HPDE6-E6E7 (cell line): ENCODE data around the gene SARDH.

Experiments
- DNase-seq: peaks from one replicate; pipeline ENCODE4 v3.0.0; 2011; ENCODE audit warnings: missing footprints; ENCODE audit errors: extremely low spot score

SARDH gene

DNA sequence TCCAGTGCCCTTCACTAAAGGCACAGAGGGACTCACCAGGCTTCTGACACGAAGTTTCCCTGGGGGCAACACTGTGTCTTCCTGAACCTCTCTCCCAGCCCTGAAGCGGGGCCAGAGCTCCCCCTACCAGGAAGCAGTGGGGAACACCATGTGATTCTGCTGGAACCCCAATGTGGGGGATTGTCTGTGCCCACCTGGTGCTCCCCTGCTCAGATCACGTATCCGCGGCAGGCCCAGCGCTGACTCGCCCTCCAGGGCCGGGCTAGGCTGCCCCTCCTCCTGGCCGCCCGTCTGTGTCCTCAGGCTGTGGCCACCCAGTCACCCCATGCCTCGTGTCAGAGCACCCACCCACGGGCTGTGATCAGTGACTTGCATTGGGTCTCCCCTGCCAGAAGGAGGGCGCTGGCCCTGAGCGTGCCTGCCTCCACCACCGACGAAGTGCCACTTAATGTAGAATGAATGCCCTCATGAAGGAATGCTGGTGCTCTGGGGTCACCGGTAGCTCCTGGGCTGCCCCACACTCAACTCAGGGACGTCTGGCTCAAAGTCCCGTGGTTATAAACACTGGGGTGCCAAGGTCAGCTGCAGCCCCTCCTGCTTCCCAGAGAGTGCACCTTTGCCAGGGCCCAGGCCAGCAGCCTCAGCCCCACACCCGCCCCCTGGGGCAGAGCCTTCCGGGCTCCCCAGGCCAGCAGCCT lies 22.1 kb downstream of the SARDH start:
- DNase-seq: no peak

DNA sequence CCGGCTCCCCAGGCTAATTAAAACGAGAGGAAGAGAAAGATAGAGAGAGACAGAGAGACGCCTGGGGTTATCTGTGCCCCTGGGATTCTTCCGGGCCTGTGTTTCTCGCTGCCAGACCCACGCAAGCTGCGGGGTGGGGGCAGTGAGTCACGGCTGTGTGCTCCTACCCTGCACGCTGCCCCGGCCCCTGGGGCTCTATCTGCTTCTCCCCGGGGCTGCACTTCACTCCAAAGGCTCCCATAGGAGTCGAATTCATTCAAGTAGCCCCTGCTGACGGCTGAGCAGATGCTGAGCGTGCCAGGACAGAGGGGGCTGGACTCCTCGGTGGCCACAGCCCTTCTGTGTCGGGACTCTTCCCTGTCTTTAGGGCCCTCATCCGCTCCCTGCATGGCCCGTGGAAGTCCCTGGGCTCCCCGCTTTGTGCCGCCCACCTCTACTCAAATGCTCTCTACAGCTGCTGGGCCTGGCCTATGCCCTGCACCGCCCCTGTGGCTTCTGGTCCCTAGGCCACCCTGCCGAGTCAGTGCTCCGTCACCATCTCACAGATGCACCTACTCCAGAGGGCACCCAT lies 22.8 kb downstream of the SARDH start:
- DNase-seq: no peak

DNA sequence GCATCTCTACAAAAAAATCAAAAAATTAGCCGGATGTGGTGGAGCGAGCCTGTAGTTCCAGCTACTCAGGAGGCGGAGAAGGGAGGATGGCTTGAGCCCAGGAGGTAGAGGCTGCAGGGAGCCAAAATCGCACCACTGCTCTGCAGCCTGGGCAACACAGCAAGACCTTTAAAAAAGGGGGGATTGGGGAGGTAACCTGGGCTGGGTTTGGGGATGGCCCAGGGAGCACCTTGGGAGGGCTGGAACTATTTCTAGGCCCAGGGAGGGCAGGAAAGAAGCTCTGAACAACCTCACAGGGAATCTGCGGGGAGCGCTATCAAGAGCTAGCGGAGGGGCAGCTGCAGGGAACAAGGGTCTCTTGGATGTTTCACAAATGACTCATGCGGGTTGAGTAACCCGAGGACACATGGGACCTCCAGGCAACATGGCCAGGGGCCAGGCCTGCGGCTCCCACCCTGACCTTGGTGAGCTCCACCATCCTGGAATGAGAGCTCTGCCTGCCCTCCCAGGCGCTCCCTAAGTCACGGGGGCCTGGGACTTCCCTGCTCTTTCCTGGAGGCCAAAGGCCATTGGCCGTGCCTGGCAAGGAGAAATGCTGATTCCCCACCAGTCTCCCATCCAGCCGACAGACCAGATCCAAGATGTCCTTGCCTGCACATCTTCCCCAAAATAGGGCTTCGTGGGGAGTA lies 23.4 kb downstream of the SARDH start:
- no peak for DNase-seq

DNA sequence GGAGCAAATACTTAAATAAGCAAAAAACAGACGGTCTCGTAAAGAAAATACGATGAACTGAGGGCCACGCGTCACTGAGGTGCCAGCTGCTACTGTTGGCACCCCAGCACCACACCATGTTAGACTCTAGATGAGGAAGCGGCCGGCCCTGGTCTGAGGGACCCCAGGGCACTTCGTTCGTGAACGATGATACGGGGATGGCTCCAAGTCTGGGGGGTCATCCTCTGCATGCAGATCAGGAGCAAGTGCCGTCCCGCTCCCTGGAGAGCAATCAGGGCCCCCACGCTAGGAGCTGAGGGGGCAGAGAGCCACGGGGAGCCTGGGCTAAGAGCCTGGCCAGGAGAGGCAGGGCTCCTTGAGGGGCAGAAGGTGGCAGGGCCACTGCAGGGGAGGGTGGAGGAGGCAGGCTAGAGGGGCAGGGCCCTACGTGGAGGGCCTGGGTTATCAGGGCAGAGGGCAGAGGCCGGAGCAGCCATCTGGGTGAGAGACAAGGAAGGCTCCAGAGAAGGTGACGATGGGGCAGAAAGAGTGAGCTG lies 24.1 kb downstream of the SARDH start:
- no peak for DNase-seq

DNA sequence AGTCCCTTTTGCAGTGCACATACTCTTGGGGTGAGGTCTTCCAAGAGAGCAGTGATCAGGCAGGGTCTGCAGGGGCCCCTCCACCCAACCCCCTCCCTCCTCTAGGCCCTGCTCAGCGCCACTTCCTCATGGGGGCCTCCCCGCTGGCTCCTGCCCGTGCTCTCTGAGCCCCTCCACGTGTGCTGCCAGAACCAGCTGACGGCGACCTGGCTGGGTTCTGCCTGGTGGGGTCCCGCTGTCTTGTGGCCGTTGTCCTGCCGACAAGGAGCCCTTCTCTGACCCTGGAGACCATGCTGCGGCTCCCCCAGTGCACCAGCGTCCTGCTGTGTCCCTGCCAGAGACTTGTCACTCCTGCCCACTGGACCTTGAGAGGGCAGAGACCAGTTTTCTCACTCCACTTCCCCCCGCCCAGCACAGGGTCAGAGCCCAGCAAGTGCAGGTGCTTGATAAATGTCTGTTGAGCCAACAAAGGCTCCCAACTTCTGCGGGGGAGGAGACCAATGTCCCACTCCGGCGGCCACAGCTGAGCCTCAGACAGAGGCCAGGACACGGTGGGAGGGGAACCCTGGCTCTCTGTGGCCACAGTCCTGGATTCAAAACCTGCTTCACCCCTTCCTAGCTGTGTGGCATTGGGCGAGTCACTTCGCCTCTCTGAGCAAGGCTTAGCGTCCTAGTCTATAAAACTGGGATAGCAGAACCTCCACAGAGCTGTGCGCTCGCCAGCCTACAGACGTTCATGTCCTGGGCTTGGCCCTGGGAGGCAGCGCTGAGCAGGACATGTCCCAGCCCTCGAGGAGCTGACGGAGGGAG lies 24.8 kb downstream of the SARDH start:
- DNase-seq: no peak

DNA sequence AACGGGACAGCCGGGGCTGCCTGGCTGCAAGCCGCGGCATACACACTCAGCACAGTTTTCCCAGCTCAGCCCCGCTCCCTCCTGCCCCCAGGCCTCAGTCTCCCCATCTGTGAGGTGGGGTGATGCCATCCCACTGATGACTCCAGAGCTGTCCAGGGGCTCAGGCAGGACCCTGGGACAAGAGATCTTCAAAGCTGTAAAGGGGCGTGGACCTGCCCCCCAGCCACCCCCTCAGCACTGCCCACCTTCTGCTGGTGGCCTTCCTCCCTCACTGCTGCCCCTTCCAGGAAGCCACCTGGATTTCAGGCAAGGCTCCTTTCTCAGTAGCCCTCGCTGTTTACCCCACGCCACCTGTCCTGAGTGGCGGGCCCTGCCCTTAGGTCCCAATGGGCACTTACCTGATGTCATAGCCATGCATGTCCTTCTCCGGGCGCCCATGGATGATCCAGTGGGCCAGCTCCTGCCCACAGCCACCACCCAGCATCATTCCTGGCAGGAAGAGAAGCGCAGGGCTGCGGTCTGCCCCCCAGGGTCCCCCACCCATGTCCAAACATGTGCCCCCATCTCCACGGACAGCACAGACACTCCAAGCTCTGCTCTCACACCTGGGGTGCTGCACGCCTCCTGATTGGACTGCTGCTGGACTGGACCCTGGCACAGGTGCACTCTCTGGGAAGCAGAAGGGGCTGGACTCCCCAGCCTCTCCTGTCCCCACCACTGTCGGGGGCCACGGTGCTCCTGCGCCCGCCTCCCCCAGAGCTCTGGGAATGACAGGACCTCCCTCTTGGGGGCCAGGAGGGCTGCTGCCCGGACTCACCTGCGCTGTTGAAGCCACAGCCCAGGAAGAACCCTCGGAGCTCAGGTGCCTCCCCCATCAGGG lies 25.7 kb downstream of the SARDH start:
- no peak for DNase-seq

DNA sequence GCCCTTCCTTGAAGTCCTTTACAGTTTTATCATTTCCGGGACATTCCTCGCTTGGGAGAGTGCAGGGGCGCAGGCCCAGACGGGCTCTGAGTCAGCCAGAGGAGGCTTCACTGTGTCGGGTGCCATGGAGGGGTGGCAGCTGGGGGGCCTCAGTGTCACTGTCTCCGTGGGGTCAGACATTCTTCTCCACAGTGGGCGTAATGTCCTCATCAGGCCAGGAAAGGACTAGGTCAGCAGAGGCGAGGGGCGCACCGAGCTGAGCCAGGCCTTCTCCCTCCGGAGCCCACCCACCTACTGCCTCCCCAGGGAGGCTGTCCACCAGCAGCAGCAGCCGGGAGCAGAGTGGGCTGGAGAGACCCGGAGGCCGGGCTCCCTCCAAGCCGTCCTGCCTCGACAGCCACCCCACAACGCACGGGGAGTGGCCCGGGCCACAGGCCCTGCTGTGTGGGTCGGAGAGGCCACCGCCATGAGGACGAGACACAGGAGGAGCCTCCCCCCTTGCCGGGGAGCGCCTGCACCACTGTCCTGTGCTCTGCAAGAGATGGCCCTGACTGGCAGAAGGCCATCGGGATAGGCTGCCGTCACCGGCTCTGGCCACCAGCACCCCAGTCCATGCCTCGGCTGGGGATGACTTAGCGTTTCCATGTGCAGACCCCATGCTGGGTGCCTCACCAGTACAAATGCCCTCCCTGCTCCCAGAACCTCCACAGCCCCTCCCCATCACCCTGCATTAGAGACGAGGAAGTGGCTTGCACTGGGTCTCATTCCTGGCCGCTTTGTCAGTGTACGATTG lies 26.5 kb downstream of the SARDH start:
- peak; percentile 37 for DNase-seq

DNA sequence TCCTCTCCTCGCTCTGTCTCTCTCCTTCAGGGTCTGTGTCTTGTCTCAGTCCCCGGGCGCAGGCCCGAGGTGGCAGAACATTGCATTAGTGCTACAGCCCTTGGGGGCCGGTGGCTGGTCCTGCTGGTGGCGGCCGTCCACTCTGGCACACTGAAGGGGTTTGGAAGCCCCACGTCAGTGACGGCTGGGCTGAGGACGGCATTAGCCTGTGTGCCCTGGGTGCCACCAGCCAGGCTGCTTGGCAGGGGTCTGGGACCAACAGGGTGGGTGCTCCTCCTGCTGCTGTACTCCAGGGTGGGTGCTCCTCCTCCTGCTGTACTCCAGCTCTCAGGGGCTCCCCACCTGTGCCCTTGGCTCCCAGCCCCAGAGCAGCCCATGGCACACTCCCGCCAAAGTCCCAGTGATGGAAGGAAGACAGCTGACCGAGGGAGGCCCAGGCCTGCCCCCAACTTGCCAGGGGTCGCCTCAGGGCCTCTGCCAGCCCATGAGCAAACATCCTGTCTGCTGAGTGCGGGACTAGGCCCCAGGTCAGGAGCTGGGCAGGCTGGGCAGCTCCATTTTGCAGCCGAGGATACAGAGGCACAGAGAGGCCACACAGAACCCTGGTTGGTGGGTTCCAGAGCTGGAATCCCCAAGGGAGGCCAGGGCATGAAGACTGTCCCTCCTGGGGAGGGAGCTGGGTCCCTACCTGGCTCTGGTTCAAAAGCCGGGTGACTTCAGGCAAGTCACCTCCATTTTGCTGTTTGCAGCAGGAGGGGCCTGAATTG lies 27.3 kb downstream of the SARDH start:
- DNase-seq: no peak

DNA sequence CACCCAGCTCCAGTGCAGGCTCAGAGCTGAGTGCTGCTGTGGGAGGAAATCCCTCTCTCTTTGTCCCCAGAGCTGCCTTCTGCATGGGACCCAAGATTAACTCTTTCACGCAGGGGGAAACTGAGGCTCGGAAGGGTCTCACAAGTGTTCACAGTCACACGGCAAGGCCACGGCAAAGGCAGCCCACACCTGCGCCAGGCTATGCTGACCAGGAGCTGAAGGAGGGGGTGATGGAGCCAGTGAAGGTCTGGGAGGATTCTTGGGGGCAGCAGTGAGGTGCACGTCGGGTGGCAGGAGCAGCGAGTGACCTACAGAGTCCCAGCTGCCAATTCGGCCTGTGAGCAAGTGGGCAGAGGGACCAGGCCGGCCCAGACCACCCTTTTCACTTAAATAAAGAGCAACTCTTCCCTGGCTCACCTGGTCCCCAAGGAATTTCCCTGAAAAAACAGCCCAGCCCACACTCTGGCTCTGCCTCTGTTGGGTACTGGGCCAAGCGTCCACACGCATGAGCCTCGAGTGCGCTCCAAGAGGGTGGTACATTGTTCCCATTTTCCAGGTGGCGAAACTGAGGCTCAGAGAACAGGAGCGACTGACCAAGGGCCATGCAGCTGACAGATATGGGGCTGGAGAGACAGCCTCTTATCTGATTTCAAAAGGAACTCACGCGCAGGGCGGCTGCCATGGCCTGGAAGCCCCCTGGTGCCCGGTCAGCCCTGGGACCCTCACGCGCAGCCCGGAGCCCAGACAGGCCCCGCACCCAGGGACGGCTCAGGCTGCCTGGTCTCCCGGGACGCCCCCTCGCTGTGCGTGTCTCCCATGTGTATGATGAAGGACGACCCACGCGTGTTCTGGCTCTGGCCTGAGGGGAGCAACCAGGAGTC lies 28.2 kb downstream of the SARDH start:
- DNase-seq: no peak

DNA sequence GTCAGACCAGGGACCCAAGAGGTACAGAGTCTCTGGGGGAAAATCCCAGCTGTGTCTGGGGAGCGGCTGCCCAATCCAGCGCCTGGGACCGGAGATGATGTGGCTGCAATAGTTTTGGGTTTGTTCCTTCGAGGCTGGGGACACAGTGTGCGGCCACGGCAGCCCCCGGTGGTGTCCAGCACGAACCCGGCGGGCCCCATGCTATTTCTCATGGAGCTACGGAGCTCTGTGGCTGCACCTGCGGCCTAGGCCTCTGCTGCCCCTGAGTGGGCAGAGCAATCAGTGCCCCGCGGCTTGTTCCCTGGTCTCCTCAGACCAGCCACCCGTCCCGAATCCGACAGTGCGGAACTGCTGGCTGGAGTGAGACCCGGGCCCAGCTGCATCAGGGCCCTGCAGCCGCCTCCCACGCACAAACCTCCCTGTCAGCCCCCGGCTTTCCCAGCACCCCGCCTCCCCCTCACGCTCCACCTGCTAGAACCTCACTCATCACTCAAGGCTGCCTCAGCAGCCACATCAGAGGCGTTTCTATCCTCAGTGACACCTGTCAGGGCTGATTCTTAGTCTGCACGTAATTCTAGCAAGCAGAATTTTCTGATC lies 29.0 kb downstream of the SARDH start:
- no peak for DNase-seq

DNA sequence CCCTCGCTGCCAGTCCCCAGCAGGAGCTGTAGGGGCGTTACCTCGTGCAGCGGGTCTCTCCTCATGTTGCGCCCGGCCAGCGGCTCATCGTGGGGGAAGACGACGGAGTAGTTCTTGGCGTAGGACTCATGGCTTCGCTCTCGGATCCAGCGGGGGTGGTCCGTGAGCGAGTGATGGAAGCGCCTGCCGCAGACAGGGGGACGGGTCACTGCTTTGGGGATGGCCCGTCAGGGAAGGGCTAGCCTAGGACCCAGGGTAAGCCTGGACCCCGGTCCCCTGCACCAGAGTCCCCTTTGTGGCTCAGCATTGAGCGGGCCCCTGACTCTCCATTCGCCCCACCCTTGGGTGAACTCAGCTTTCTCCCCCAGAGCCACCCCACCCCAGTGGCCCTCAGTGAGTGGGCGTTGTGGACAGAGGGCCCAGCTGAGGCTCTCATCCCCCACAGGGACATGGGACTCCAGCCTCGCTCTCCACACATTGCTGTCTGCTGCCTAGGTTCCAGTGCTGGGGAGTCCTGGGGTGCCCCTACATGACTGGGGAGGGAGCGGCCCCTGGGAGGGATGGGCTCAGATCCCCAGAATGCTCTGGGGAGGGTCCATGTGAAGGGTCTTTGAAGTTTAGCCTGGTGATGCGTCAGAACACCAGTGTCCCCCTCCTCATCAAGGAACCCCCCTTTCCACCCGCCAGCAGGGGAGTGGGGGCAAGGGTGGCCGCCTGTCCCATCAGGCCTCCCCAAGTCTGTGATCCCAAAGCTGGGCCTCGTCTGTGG lies 29.7 kb downstream of the SARDH start:
- no peak for DNase-seq

DNA sequence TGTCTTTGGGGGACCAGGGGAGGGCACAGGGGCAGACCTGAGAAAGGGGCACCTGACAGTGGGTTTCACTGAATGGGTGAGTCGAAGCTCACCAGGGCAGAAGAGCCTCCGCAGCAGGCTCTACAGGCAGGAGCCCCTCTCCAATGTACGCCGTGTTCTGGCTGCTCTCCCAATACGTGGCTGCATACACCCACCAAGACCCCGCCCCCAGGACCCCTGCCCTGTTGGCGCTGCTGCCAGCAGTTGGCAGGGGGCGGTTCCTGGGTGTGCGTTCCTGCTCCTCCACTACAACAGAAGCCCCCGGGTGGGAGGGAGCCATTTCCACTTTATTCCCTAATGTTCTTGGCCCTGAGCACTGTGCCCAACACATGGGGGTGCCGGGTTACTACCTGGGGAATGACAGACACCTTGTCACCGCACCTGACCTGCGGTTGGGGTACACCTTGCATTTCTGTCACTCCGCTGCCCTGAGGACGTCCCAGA lies 30.3 kb downstream of the SARDH start:
- no peak for DNase-seq

DNA sequence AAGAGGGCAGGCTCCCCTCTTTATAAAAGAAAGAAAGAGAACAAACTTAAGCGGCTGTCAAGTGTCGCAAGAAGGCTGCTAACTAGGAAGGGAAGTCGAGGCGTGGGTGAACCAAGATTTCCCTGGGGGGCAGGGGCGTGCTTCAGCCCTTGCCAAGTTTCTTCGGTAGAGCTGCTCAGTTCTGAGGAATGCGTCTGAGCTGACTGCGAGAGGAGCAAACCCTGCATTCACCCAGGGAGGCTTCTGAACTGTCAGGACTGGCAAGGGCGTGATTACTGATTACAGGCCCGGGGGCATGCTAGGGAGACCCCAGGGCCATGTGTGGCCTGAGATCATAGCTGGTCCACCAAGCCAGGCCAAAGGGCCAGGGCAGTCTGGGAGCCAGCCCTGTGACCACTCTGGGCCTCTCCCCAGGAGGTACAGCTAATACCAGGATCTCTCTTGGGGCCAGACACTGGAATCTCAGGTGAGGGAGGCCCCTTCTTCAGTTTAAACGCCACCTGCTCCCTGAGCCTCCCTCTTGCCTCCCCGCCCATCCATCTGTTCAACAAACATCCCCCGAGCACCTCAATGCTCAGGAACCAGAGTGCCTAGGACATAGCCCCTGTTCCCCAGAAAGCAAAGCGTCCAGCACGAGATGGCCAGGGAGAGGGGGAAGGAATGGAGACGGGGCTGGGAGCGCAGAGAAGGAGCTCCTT lies 30.9 kb downstream of the SARDH start:
- DNase-seq: no peak

DNA sequence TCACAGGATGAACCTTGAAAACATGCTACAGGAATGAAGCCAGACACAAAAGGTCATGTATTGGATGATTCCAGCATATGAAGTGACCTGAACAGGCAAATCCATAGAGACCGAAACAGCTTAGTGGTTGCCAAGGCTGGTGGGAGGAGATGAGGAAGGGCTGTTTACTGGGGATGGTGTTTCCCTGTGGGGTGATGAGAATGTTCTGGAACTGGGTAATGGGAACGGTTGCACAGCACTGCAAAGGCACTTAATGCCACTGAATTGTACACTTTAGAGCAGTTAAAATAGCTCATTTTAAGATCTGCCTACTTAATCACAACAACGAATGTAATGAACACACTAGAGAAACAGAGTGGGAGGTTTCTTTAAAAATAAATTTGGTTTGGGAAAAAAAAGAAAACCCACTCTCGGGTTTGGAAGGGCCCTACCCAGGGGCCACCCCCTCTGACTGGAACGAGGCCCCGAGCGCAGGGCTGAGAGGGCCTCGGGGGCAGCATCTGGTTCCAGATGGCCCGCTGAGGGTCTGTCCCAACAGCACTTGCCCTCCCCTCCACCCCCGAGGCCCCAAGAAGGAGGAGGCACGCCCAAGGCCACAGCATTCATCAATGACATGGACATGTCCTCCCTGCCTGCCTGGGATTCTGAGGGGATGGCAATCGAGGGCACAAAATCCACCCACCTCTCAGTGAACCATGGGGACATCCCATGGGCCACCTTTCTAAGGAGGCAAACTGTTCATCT lies 31.7 kb downstream of the SARDH start:
- no peak for DNase-seq

DNA sequence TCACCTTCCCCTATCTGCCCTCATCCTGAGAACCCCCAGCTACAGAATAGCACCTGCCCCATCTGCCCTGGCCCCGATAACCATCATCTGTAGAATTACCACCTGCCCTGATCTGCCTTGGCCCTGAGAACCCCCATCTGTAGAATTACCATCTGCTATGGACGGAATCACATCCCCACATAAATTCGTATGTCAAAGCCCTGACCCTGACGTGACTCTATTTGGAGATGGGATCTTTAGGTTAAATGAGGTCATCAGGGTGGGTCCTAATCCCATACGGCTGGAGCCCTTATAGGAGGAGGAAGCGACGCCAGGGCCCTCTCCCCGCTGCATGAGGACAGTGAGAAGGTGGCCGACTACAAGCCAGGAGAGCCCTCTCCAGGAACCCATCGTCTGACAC lies 32.6 kb downstream of the SARDH start:
- DNase-seq: no peak

DNA sequence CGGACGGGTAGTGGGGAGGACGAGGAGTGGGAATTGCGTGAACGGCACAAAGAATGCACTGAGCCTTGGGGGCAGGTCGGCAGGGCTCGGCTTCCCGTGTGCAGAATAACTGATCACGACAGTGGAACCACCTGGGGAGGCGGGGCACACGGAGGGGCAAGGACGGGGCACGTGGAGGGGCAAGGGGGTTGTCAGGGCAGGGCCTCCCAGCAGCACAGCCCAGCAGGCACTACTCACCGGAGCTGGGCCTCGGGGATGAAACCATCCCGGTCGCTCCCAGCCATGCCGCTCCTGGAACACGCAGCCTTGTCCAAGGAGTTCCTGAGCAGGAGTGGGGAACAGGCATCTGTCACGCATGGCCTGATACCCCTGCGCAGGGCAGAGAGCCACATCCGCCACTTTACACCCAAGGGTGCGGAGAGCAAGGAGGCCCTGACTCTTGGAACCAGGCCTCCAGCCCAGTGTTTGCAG lies 33.4 kb downstream of the SARDH start:
- no peak for DNase-seq
